ENCODE data around the gene C16orf87. TPM values are rescaled to one million over a fixed set of nuclear protein-coding genes. Genes with fewer than 3 reads are reported as not detected.

Gene C16orf87
- total RNA-seq, 1 donor from 2014 or later: 5.3 TPM

DNA sequence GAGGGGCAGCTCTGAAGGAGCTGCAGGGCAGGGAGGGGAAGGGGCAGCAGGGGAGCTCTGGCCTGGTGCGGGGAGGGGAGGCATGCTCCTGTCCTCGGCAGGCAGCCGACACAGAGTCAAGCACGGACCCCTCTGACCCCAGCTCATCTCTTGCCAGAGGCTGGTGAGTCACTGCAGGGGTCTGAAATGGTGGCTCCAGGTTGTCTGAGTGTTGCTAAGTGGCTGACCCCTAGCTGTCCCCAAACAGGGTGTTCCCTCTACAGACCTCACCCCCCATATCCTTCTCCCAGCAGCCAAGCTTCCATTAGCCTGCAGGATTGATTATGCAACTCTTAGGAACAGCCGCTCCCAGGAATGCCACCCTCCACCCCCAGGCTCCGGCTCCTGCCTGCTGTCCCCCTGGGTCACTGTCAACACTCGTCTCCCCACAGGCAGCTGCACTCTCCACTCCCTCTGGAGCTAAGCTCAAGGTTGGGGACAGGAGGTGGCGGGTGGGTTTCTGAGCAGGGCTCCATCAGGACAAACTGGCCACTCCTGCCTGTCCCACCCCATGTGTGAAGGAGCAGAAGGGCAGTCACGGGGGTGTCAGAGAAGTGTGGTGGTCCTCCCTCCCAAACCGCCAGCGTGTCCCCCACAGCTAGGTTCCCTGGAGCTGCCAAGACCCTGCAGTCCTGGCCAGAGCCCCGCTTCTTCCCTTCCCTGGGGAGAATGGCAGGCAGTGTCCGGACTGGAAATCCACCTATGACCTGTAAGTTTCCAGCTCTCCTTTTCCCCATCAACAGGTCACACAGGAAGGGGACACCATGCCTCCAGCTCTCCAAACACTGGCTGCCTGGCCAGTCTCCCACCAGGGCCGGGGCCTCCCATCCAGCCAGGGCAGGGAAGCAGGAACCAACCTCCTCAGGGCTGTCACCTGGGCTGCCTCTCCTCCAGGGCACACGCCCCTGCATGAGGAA, 83.9 kb downstream of the C16orf87 start:
- DNase-seq (ENCODE audit: low read depth) (no peak), FAIRE-seq (no peak)
- no peaks in the 10 kb centered on the region for H3K36me3 ChIP-seq (ENCODE audit: control insufficient read depth, insufficient read depth, low read length)
- no peak overlapping the region for H3K4me3 ChIP-seq (ENCODE audit: low read depth, low read length)
- TF ChIP-seq, protein P1, sequence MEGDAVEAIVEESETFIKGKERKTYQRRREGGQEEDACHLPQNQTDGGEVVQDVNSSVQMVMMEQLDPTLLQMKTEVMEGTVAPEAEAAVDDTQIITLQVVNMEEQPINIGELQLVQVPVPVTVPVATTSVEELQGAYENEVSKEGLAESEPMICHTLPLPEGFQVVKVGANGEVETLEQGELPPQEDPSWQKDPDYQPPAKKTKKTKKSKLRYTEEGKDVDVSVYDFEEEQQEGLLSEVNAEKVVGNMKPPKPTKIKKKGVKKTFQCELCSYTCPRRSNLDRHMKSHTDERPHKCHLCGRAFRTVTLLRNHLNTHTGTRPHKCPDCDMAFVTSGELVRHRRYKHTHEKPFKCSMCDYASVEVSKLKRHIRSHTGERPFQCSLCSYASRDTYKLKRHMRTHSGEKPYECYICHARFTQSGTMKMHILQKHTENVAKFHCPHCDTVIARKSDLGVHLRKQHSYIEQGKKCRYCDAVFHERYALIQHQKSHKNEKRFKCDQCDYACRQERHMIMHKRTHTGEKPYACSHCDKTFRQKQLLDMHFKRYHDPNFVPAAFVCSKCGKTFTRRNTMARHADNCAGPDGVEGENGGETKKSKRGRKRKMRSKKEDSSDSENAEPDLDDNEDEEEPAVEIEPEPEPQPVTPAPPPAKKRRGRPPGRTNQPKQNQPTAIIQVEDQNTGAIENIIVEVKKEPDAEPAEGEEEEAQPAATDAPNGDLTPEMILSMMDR (IDR thresholded peaks at IDR 0.05; ENCODE audit: insufficient read depth, low read length, severe bottlenecking): no peak
- H3K27me3 ChIP-seq (ENCODE audit: control insufficient read depth, insufficient read depth, low read length): no peaks in the 10 kb centered on the region

Other genes starting within 250 kb of the C16orf87 start
- 0.90 and 1.3 TPM in 2 replicates for gene SHCBP1, start 209.8 kb downstream of the C16orf87 start, total RNA-seq
- 53.6 and 116 TPM in 2 replicates for gene VPS35, start 142.0 kb downstream of the C16orf87 start, total RNA-seq
- 1.3 and 1.7 TPM in 2 replicates for gene ORC6, start 141.5 kb downstream of the C16orf87 start, total RNA-seq
- gene MYLK3, start 82.8 kb downstream of the C16orf87 start, total RNA-seq: under 0.01 TPM in 1 of 2 replicates, not detected in the other
- gene GPT2, start 53.2 kb upstream of the C16orf87 start, total RNA-seq: 41.3 and 48.0 TPM in 2 replicates
- 92.0 and 112 TPM in 2 replicates for gene DNAJA2, start 142.5 kb upstream of the C16orf87 start, total RNA-seq